ENCODE measurements around the gene NUBP2.

GRCh38 chr16:1831186-1832075 lies 48.7 kb downstream of the NUBP2 start:
- TF ChIP-seq POLR2A (IDR thresholded peaks at IDR 0.05; ENCODE audit: low read length) (no peak), GATA1 (IDR thresholded peaks at IDR 0.05; ENCODE audit: low read depth, low read length) (no peak)
